T-helper 17 cell (primary cell): ENCODE measurements around the gene TENM4. TPM values are rescaled to one million over a fixed set of nuclear protein-coding genes. Genes with fewer than 3 reads are reported as not detected.

Source experiments
- ATAC-seq: fragments of 150-1000 bp; cut with Tn5 transposase; 2 replicates; pipeline ENCODE4 v1.10.0; 2021; ENCODE audit warnings: mild to moderate bottlenecking, moderate library complexity
- DNase-seq, 3 donors: peaks; one replicate each; pipeline versions ENCODE4 v3.0.0 to v3.0.0-alpha.2; 2020 to 2021
- H3K9me3 ChIP-seq: one replicate; pipeline ENCODE4 v1.7.0; 2013; ENCODE audit warnings: low read length, mild to moderate bottlenecking; ENCODE audit not compliant: control insufficient read depth, poor library complexity, severe bottlenecking
- H3K27ac Mint-ChIP-seq: one replicate; pipeline ENCODE4 v1.8.0; 2022; ENCODE audit warnings: mild to moderate bottlenecking, moderate library complexity, mixed read lengths
- H3K27me3 Mint-ChIP-seq: one replicate; pipeline ENCODE4 v1.8.0; 2022; ENCODE audit warnings: mixed read lengths
- H3K36me3 Mint-ChIP-seq: one replicate; pipeline ENCODE4 v1.8.0; 2022; ENCODE audit warnings: low read depth, mixed read lengths
- H3K4me1 Mint-ChIP-seq: one replicate; pipeline ENCODE4 v1.8.0; 2022; ENCODE audit warnings: mild to moderate bottlenecking, mixed read lengths
- H3K4me3 Mint-ChIP-seq: one replicate; pipeline ENCODE4 v1.8.0; 2022; ENCODE audit warnings: mild to moderate bottlenecking, moderate library complexity, mixed read lengths
- total RNA-seq, 4 donors: library from RNA in 2 of 4; stranded (reverse) in 2 of 4; gene quantifications; one replicate each; pipeline ENCODE4 v1.2.3 and lab custom pipeline; 2022 to 2026

The TENM4 gene
- total RNA-seq, 2 donors from 2014 or later, result 0.31 to 0.97 TPM

DNA sequence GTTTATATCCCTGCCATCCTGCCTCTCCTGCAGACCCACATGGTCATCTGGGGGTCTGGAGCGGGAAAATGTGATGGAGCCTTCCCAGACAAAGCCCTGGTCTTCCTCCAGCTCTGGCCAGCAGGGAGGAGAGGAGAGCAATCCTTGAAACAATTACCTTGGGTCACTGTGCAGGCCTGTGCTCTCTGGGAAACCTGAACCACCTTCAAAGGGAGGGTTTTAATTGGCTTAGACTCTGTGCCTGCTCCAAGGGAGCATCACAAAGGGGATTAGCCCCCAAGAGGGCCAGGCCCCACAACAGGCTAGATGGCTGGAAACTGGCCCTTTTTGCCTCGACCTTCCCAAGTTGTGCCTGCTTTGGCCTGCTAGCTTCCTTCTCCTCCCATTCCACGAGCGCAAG is 351.9 kb downstream of the TENM4 start:
- ATAC-seq, result no peak
- H3K27me3 Mint-ChIP-seq, result no peaks in the 10 kb centered on the region

DNA sequence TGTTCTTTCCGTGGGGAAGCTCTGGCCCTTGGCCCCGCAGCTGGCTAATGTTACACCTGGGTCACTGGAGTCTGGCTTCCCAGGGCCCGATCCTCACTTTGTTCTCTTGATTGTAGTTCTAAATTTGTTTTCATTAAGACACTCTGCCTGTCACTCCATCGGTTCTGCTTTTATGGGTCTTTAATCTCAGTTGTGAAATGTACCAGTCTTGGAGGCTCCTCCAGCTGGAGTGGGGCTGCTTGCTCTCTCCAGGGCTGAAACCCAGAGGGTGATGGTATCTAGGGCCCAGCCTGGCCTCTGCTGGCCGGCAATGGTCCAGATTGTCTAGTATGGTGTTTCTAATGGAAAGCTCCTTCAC is 352.9 kb downstream of the TENM4 start:
- Mint-ChIP-seq H3K4me1 (no peaks in the 10 kb centered on the region), H3K4me3 (no peak overlapping the region), H3K27ac (no peak overlapping the region), H3K36me3 (no peaks in the 10 kb centered on the region), H3K27me3 (no peaks in the 10 kb centered on the region)
- ATAC-seq (no peak), DNase-seq (no peak)
- no peaks in the 10 kb centered on the region for H3K9me3 ChIP-seq

More for the DNA sequence above, 351.9 kb downstream of the TENM4 start:
- DNase-seq, result no peak
- H3K27ac Mint-ChIP-seq, result no peak overlapping the region
- no peaks in the 10 kb centered on the region for H3K4me1 Mint-ChIP-seq
- no peak overlapping the region for H3K4me3 Mint-ChIP-seq
- H3K36me3 Mint-ChIP-seq, result no peaks in the 10 kb centered on the region
- H3K9me3 ChIP-seq, result no peaks in the 10 kb centered on the region

DNA sequence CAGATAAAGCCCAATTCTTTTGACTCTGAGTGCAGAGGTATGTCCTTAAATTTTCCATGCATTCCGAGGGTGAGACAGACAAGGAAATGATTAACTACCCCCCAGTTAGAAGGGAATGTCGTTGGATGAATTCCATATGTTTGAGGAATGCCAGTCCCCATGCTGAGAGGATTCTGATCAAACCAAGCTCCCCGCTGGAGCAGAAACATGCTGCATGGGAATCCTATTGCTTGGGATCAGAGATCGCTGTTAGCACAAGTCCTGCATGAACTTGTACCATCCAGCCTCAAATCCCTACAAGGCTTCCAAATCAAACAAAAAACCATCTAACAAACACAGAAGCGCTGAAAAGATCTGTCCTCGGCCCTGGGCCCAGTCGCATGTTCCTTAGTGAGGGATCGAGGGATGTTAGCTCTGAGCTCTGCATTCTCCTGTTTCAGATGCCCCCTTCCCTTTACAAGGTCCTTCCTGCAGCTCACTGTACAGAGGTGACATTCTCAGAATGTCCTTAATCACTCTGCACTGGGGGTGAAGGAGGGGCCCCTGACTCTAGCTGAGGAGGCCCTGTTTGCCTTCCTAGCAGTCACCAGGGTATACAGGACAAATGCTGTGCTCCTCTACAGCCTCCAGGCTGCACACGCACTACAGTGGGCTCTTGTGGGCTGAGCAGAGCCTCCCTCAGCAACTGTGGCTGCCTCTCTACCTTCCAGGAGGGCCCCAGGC is 353.4 kb downstream of the TENM4 start:
- no peak overlapping the region for H3K4me3 Mint-ChIP-seq
- peaks cover 3% of the 10 kb centered on the region for H3K27me3 Mint-ChIP-seq
- H3K27ac Mint-ChIP-seq, result no peak overlapping the region

DNA sequence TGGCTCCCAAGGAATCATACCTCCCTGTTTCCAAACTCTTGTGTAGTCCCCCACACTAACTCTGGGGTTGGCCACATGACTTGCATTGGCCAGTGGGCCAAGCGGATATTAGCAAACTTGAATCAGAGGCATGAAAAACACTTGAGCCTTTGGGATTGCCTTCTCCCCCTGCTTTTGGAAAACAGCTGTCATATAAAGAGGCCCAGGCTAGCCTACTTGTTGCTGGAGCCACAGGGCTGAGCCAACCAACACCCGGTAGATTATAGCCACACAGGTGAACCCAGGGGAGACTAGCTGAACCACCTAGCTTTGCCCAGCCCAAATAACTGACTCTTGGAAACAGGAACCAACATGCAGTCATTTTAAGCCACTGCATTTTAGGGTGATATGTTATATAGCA is 354.8 kb downstream of the TENM4 start:
- peaks cover 6% of the 10 kb centered on the region for H3K27me3 Mint-ChIP-seq
- no peaks in the 10 kb centered on the region for H3K9me3 ChIP-seq
- H3K27ac Mint-ChIP-seq, result no peak overlapping the region
- no peaks in the 10 kb centered on the region for H3K4me1 Mint-ChIP-seq
- ATAC-seq, result no peak
- no peak for DNase-seq
- H3K36me3 Mint-ChIP-seq, result no peaks in the 10 kb centered on the region
- H3K4me3 Mint-ChIP-seq, result no peak overlapping the region

More for the DNA sequence above, 353.4 kb downstream of the TENM4 start:
- no peak for DNase-seq
- ATAC-seq, result no peak
- no peaks in the 10 kb centered on the region for H3K9me3 ChIP-seq
- Mint-ChIP-seq H3K36me3 (no peaks in the 10 kb centered on the region), H3K4me1 (no peaks in the 10 kb centered on the region)

DNA sequence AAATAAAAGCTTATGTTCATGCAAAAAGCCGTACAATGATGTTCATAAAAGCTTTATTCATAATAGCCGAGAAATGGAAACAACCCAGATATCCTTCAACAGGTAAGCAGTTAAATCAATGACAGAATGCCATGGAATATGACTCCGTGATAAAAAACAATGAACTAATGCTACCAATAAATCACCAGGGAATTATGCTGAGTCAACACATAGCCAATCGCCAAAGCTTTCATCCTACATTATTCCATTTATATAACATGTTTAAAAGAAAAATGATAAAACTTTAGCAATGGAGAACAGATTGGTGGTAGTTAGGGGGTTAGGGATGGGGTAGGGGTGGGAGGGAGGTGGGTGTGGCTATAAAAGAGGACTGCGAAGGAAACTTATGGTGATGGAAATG is 356.4 kb downstream of the TENM4 start:
- Mint-ChIP-seq H3K4me1 (no peaks in the 10 kb centered on the region), H3K4me3 (no peak overlapping the region), H3K36me3 (no peaks in the 10 kb centered on the region), H3K27me3 (peaks cover 6% of the 10 kb centered on the region), H3K27ac (no peak overlapping the region)
- no peak for DNase-seq
- no peaks in the 10 kb centered on the region for H3K9me3 ChIP-seq
- ATAC-seq, result no peak

DNA sequence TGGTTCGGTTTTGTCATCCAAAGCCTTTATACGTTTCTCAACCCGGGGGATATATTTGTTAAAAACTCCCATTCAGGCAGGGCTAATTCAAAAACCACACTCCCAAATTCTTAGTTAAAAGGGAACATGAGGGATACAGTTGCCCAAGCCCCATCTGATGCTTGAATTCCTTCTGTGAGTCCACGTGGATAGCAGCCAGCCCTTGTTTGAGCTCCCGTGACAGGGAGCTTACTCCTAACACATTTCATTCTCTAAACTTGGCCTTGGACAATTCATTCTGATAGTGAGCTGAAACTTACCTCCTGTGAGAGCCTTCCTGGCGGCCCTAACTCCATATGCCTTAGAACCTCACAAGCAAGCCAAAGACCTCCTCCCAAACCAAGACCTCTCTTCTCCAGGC is 357.5 kb downstream of the TENM4 start:
- no peaks in the 10 kb centered on the region for H3K4me1 Mint-ChIP-seq
- no peak overlapping the region for H3K4me3 Mint-ChIP-seq
- H3K9me3 ChIP-seq, result no peaks in the 10 kb centered on the region
- H3K27ac Mint-ChIP-seq, result no peak overlapping the region
- DNase-seq, result no peak
- peaks cover 6% of the 10 kb centered on the region for H3K27me3 Mint-ChIP-seq
- ATAC-seq, result no peak
- H3K36me3 Mint-ChIP-seq, result no peaks in the 10 kb centered on the region

GRCh38 chr11:79082907-79083306 is 357.9 kb downstream of the TENM4 start:
- ATAC-seq (no peak), DNase-seq (no peak)
- H3K4me1 Mint-ChIP-seq, result no peaks in the 10 kb centered on the region
- no peaks in the 10 kb centered on the region for H3K9me3 ChIP-seq
- no peaks in the 10 kb centered on the region for H3K36me3 Mint-ChIP-seq
- no peak overlapping the region for H3K4me3 Mint-ChIP-seq
- H3K27ac Mint-ChIP-seq, result no peak overlapping the region
- H3K27me3 Mint-ChIP-seq, result peaks cover 7% of the 10 kb centered on the region

GRCh38 chr11:79082280-79082679 is 358.6 kb downstream of the TENM4 start:
- Mint-ChIP-seq H3K36me3 (no peaks in the 10 kb centered on the region), H3K4me3 (no peak overlapping the region), H3K27ac (no peak overlapping the region), H3K4me1 (no peaks in the 10 kb centered on the region), H3K27me3 (peaks cover 13% of the 10 kb centered on the region)
- ATAC-seq (no peak), DNase-seq (no peak)
- no peaks in the 10 kb centered on the region for H3K9me3 ChIP-seq

DNA sequence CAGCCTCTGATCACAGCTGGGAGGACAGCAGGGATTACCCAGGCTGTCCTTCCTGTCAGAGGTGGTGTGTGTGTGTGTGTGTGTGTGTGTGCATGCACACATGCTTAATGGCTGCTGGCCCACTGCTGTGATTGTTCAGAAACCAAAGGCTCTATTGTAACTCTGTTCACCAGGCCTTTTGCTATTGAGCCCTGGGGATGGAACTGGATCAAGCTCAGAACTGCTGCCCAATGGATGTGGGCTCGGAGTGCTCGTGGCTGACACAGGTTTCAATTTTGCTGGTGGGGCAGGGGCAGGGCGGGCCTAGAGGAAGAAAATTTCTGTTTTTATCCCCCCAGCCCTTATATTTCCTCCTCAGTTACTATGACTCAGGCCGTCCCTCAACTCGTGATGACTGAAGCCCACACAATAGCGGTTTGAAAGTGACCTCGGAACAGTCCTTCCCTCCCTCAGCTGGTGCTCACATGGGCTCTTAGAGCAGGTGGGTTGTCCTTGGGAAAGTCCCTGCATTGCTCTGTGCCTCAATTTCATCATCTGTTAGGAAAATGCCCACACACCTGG is 359.3 kb downstream of the TENM4 start:
- DNase-seq (no peak), ATAC-seq (no peak)
- Mint-ChIP-seq H3K4me1 (no peaks in the 10 kb centered on the region), H3K27ac (no peak overlapping the region), H3K4me3 (no peak overlapping the region), H3K36me3 (no peaks in the 10 kb centered on the region), H3K27me3 (peaks cover 16% of the 10 kb centered on the region)
- no peaks in the 10 kb centered on the region for H3K9me3 ChIP-seq

DNA sequence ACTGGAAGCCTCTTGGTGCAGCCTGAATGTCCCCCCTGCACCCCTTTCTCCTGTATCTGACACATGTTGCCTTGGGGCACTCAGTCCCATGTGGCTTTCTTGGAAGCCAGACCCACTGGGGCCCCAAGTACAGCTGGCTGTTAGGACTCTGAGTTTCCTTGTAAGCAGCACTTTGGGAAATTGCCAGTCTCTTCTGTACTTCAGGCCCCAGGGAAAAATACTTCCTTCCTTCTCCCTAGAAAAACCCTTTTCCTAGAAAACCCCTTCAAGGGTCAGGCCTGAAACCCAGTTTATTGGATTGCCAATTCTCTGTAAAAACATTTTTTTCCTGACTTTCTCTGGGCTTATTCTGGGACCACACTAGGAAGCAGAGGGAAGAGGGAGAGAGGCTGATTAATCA is 360.3 kb downstream of the TENM4 start:
- DNase-seq, result no peak
- Mint-ChIP-seq H3K4me1 (peaks cover 2% of the 10 kb centered on the region), H3K36me3 (no peaks in the 10 kb centered on the region), H3K27ac (no peak overlapping the region), H3K27me3 (peaks cover 16% of the 10 kb centered on the region), H3K4me3 (no peak overlapping the region)
- ATAC-seq, result no peak
- H3K9me3 ChIP-seq, result no peaks in the 10 kb centered on the region

DNA sequence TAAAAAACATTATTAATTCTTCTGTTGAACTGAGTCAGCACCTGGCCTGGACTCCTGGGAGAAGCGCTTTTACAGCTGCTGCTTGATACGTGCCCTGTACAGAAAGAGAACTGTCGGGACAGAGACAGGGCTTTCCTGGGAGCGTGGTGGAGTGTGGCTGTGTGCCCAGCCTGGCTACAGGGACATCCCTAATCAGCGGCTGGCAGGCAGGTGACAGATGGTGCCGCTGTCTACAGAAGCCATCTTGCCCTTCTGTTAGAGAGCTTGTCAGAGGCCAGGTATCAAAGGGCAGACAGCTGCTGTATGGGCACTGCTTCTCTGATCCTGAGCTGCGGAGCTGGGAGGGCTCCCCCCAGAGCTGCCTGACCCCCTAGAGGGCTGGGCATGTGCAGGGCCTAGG is 361.8 kb downstream of the TENM4 start:
- Mint-ChIP-seq H3K27ac (no peak overlapping the region), H3K36me3 (no peaks in the 10 kb centered on the region), H3K4me1 (peaks cover 2% of the 10 kb centered on the region), H3K27me3 (peaks cover 16% of the 10 kb centered on the region), H3K4me3 (no peak overlapping the region)
- no peak for ATAC-seq
- H3K9me3 ChIP-seq, result no peaks in the 10 kb centered on the region
- DNase-seq, result no peak

GRCh38 chr11:79078456-79078855 is 362.4 kb downstream of the TENM4 start:
- H3K9me3 ChIP-seq, result no peaks in the 10 kb centered on the region
- ATAC-seq, result no peak
- Mint-ChIP-seq H3K27me3 (peaks cover 16% of the 10 kb centered on the region), H3K36me3 (no peaks in the 10 kb centered on the region), H3K4me3 (no peak overlapping the region), H3K4me1 (peaks cover 2% of the 10 kb centered on the region), H3K27ac (no peak overlapping the region)
- no peak for DNase-seq

- peaks cover 2% of the 10 kb centered on the region for H3K4me1 Mint-ChIP-seq
- H3K27me3 Mint-ChIP-seq, result peaks cover 16% of the 10 kb centered on the region
- no peaks in the 10 kb centered on the region for H3K9me3 ChIP-seq
- DNase-seq (no peak), ATAC-seq (no peak)
- H3K27ac Mint-ChIP-seq, result no peak overlapping the region
- H3K4me3 Mint-ChIP-seq, result no peak overlapping the region
- no peaks in the 10 kb centered on the region for H3K36me3 Mint-ChIP-seq
Observed at GRCh38 chr11:79077702-79078330, 363.0 kb downstream of the TENM4 start.
